NK-92 treated with Interleukin-12 subunit alpha and Interleukin-12 subunit beta, amount 100 ng/mL, for 24 hours (cell line): ENCODE data around the gene GPR183.
A peak's percentile ranks its signal among the peaks of the same experiment; 100 is the strongest.

Experiments
- DNase-seq: peaks from one replicate; lab custom pipeline; 2025; lab: John Stamatoyannopoulos, UW

GPR183 gene

DNA sequence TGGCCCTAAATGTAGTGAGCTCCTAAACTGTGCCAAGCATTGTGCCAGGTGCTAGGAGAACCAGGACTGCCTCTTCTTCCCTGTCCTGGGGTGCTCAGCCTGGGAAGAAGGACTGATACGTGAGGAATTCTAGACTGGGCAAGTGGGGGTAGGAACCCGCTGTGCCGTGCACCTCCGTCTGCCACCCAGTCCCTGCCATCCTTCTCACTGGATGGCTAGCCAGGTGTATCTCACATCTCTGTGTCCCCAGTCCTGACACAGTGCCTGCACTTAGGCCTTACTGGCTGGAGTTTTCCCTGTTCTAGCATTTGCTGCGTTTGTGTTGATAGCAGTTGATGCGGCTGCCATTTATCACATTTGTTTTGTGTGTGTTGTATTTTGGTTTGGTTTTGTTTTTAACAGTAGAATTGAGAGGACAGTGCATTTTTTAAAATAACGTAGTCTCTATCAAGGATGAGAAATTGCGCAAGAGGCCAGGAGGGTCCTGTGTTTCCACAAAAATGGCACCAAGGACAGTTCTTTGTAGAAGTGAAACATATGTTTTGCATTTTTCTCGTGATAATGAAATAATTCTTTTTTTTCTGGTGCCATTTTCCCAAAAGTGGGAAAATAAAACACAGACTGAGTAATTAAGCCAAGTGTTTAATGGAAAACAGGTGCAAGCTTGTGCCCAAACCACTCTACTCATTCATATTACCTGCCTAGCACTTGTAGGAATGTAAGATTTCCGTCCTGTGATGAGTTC, 4.7 kb upstream of the GPR183 start:
- no peak for DNase-seq

DNA sequence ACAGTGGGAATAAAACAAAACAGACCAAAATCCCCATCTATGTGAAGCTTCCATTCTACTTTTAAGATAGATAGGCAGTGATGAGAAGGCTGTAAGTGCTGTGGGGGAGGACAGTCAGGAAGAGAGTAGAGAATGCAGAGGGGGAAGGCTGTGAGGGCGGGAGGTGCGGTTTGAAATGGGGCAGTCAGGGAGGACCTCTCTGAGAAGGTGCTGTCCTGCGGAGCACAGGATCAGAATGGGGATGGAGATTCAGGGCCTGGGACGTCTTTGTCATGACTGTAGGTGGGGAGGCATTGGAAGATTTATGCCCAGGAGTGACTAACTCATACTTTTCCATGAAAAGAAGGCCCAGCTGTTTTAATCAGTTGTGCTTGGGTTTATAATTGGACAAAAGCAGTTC, 3.9 kb upstream of the GPR183 start:
- no peak for DNase-seq

DNA sequence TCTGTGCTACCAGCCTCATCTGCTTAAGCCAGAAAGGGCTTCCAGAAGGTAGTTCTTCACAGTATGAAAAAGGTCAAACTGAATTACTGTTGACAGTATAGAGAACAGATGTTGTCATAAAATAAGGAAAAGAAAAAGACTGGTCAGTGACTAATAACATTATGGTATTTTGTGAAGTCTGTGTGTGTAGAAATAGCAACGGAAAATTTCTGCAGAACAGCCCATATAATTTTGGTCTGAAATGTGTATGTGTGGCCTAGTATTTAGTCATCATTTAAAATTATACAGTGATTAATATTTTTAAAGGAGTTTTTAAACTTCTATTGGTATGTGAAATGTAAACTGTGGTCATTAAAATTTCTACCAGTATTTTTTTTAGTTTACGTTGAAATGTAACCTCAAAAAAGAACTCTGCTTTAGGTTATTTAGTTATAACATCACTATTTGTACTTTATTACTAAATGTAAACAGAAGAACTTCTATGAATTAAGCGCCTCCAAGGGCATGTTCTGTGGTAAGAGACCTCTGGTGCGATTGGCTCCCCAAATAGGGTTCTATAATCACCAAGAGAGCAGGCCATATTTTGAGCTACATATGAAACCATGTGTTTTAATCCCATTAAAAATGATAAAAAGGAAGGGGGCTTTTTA, 3.3 kb upstream of the GPR183 start:
- no peak for DNase-seq

DNA sequence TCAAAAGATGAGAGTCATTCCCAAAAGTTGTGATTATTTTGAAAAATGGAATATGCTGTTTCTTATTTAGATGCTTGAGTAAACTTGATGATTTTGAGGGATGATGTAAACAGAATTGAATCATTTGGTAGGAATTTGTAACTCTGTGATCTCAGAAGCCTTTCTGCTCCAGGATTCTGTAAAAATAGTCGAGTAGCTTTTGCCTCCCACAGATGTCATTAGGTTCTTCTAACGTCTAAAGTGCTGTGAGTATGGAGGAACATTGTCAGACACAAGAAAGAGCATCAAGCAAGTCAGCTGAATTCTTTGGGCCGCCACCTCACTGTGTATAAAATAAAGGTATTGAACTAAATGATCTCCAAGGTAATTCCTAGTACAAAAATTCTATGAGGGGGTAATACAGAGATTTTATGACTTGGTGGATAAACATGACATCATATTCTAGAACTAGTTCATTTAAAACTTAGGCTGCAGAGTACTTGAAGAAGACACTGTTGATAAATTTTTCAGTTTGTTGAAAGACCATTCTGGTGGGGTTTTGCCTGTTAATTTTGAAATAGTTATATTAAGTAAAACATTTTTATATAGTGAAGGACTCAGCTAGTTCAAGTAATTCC, 1.4 kb upstream of the GPR183 start:
- DNase-seq: no peak

DNA sequence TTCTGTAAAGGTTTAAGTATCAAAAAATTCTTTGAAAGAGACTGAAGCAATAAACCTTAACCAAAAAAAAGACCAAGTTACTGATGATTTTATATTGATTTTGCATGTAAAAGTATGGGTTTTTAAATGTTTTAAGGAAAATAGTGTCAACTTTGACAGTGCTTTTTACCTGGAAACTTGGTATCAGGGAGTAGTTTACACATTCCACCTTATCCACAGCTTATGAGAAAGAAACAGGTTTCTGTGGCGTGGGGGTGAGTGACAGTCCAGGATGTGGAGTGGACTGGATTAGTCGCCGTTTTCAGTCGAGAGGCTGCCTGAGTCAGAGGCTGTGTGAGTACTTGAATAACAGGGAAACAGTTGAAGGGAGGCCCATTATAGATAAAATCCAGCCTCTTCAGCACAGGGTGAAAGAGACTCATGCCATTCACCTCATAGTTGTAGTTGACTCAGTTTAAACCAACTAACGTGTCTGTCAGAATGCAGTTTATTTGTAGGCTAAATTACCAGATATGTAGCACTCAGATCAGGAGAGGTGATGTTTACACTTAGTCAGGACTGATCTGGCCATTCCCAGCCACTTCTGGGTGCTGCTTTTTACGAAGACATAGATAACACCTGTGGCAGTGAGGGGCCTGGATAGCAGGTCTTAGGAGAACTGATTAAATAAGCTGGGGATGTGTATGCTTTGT, 595 bp upstream of the GPR183 start:
- DNase-seq: peak; percentile 42

DNA sequence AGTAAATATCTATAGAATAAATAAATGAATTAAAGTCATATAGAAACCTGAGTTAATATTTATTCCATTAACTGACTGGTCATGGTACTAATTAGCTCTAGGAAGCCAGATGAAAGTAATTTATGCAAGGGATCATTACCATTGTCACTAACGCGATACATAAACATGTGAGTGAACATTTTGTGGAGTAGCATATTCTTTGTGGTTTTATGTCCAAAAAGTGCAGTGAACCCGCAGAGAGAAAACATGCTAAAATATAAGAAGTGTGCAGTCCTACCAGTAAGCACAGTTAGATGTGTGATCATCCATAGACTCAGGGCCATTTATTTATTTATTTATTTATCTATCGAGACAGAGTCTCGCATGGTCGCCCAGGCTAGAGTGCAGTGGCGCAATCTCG, 1.6 kb downstream of the GPR183 start:
- no peak for DNase-seq

DNA sequence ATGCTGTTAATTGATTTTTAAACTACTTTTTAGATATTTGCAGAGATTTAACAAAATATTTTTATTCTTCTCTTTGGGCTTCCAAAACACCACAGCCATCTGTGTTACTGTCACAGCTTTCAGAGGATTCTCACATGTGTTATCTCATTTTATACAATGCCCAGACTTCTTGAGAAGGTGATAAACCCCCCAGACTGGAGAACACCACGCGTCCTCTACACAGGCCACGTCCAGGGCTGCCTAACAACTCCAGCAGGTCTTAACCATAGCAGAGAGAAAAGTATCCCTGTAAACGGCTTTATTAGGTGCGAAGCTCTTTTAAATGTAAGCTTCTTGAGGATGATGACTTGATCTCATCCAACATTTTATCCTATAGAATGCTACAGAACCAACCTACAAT, 2.0 kb downstream of the GPR183 start:
- DNase-seq: no peak

DNA sequence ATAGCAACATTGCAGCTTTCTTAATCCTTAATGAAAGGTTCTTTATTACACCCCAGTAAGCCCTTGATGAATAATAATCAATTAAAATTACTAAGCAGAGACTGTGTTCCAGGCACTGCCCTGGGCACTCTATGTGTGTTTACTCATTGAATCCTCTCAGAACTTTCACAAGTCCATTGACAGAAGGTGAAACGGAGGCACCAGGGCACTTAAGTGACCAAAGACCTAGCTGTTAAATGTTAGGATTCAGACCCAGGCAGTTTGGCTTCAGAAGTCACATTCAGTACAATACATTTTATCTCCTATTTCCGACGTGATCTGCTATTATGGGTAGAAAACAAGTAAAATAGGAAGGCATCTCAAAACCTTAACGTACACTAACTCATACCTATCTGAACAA, 2.7 kb downstream of the GPR183 start:
- DNase-seq: no peak

DNA sequence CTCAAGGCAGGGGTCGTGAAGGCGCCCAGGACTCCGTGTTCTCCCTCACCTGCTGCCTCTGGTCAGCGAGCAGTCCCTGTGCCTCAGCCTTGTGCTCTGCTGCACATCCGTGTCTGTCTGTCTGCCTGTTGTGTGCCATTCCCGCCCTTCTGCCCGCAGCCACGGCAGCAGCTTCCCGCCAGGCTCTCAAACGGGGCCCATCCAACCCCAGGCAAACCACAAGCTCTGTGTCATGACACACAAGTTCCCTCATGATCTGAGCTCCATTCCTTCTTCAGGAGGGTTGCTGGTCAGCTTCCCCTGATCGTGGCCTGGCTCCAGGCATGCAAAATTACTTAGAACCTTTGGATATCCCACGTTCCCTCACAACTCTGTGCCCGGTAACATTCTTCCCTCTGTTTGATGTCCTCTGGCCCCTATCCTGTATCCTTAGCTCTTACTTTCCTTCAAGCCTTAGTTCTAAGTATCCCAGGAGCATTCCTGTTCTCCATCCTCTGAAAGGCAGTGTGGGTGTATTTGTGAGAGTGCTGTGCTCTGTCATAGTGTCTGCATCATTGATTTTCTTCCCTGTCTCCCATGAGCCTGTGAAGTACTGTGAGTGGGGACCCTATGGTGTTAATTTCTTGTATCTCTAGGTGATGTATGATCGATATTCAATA, 3.2 kb downstream of the GPR183 start:
- no peak for DNase-seq

DNA sequence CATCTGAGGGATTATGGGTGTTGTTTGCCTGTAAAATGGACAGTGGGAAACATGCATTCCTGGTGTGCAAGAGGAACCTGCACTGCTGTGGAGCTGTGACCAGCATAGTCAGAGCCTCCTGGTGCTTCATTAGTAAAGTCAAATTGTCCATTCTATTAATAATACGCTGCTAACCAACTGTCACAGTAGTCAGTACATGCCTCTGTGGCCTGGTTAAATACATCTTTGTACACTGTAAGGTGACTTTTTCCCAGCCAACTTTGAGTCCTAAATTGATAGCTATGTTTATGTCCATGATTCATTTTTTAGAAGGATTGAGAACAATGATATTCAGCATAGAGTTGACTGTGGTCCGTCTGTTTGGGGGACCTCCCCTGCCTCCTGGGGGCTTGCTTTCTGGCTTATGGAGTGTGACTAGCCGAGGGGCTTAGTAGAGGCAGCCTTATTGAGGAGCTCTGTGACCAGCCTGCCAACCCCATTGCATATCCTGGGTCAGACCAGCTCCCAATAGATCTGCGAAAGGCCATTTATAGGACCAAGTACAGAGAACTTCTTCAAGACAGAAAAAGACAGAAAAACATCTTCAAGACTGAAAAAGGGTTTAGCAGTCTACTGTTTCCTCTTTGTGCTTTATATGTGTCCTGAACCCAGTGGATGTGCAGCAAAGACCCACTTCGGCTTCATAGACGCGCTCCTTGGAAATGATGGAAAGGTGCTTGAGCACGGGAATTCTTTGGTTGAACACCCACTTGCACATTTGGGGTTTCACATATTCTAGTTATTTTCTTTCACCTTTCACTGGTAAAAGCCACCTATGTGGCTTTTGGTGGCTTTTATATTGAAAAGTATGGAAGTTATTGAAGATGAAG, 4.3 kb downstream of the GPR183 start:
- DNase-seq: no peak

DNA sequence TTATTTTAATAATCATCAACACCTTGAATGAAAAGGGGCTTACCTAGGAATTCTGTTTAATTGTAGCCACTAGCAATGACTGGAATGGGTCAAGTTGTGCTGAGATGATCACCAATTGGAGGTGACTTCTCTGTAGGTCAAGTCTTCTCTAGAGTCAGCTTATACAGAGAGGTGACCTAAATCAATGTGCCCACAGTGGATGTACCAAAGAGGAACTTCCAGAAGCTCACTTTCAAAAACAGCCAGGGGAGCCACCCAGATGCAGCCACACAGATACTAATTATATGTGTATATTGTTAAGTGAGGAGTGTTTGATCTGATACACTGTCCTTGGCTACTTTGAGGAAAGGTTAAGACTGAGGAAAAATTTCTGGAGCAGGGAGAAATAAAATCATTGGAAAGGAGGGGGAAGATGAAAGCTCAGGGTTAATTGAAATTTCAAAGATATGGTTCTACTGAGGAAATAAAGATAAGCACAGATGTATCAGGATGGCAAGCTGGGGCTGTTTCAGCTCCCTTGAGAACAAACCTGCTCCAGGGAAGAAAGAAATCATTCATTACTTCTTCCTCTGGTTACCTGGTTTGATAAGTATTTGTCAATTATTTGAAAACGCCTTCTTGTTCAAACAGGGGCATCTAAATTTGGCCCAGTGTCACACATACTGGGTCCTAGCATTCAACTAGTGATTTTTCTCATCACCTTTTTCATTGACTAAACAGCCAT, 5.1 kb downstream of the GPR183 start:
- DNase-seq: no peak

DNA sequence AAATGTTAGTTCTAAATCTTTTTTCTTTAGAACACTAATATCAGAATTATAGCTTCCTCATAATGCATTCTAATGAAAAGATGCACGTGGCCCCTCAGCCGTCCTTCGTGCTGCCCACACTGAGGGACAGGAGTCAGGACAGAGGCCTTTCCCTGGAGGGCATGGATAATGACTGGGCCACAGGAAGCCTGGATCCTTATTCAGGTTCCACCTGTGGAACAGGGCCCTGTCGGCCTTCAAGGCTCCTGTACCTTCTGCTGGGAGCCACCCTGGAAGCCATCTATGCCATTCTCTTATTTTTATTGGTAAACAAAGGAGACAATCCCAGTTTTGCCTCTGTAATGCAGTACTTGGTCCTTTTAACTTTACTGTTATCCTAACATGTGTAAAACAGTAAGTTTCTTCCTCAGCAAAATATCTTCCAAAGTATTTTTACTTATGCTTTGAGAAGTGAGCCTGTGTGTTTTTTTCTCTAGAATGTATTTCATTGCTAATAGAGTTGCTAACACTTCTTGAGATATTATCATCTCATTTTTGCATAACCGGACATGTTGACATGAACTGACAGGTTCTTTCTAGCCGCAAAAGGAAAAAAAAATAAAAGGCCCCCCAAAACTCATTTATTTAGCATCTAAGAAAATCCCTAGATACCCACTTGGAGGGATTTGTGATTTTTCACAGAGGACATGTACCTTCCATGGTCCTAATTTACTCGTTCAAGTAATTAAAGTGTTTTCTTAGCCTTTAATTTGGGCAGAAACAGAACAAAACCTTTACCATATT, 6.0 kb downstream of the GPR183 start:
- no peak for DNase-seq

DNA sequence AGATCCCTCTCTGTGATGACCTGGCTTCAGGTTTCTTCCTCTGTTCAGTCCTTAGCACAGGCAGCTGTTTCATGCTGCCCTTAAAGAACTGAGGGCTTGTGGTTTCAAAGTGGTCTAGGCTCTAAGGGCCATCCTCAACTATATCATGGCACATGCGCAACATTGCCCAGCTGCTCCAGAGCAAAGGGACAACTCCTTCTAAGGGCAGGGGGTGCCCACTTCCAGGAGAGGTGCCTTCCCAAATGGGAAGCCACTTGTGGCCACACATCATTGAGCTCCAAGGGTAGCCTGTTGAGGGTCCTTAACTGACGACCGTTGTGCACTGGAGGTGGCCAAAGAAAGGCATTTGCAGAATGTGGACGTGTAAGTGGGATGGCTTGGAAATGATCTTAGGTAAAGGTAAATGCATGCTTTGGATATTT, 7.3 kb downstream of the GPR183 start:
- DNase-seq: no peak

DNA sequence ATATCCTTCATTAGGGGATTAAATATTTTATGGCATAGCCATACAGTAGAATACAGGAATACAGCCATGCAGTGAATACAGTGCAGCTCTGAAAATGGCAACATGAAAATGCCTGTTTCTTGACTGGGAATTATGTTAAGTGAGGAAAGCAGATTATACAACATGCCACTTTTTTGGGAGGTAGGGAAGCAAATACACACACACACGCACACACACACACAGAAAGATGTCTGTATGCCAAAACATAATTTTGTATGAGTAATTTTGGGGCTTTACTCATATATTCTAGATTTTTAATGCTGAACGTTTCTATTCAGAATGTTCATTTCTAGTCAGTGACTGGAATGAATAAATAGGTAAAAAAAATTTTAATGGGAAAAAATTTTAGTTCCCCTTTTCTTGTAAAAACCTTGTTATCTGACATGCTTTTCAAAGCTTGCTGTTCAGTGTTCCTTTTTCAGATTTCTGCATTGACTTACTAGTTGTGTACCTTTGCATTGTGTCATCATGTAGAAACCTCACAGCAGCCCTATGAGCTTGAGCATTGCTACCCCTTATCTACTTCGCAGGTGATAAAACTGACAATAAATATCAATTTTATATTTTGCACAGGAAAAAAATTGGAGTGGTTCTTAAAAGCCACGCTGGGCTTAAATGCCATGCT, 7.8 kb downstream of the GPR183 start:
- no peak for DNase-seq

DNA sequence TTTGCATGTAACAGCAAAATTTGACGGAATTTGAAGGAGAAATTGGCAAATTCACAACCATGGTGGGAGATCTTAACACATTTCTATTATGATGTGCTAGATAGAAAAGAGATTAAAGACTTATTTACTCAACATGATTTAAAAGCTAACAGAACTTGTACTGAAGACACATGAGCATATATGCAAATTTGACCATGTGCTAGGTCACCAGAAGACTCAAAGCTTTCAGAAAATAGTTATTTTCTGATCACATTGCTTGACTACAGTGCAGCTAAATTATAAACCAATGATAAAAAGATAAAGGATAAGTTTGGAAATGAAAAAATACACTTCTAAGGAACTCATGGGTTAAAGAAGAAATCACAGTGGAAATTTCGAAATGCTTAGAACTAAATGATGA, 9.1 kb downstream of the GPR183 start:
- no peak for DNase-seq

DNA sequence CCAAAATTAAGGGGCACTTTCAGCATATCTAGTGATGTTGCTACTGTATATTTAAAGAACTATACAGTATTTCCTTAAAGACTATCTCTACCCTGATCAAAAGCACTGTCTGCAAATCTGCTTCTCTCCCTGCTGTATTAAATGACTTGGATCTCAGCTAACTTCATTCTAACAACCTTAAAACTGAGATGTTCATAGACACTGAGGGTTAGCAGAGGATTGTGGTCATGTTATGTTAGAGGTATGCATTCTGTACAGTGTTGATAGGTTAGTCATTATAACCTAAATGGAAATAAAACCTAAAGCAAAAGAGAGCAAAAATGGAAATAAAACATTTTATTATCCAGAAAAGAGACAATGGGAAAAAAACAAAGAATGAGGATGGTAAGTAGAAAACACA, 9.9 kb downstream of the GPR183 start:
- no peak for DNase-seq

DNA sequence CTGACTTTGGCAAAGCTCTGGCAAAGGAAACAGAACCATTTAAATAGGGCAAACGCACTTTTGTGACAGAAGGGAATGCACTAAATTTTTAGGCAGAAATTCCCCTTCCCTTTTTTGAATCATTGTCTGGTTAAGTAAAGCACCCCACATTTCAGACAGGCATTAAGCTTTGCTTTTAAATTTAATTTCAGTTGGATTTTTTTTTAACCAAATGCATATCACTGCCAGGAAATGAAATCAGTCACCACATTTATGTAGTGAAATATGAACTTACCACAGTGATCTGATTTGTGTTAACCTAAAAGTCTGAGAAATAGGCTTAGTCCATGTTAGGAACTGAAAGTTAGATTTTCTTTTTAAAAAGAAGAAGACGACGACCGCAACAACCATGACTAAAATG, 10.8 kb downstream of the GPR183 start:
- no peak for DNase-seq

DNA sequence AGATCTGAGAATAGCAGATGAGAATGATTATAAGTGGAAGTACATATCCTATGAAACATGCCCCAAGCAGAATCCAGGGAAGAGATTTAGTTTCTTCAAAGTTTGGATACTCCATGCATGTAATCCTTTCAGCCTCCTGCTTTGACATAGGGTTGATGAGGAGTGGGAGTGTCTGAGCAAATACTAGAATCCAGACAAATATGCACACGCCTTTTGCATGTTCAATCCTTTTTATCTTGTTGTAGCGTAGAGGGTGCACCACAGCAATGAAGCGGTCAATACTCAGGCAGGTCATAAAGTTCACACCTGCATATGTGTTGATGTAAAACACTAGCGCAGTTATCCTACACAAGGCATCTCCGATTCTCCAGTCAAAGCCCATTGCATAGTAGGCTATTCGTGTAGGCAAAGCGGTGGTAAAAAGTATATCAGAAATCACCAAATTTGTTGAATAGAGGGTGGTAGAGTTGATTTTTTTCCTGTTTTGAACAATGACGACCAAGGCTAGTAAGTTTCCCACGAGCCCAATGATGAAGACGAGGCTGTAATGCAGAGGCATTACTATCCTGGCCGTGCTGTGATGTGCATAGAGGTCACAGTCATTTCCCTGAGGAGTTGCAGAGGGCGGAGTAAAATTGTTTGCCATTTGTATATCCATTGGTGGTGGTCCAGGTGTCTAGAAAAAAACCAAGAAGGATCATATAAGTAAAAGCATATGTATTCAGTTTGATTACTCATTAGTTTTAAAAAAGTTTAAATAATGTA, 11.5 kb downstream of the GPR183 start:
- DNase-seq: no peak

DNA sequence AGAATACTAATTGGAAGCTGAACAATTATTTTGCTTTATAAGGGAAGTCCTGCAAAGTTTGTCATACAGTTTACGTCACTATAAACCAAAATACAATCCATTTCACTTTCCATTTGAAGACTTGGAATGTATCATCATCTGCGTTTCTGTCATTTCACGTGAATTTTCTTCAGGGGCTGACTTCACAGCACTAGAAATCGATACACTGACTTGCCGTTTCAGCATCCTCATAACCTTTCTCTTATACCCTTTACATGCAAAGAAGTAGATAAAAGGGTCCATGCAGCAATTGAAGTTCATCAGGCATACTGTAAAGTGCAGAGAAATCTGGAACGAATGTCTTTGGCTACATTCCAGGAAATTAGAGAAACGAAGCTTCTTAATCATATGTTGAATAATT, 12.2 kb downstream of the GPR183 start:
- DNase-seq: no peak
